Mesendoderm (in vitro differentiated cells): ENCODE data around the gene CYP27C1.

Experiments
- DNase-seq: peaks from one replicate; pipeline ENCODE4 v3.0.0; 2013
- H2AK5ac ChIP-seq: 2 replicates; pipeline ENCODE4 v1.6.1; 2013; ENCODE audit warnings: low read length, inconsistent platforms
- H2BK120ac ChIP-seq: 2 replicates; pipeline ENCODE4 v1.6.1; 2013; ENCODE audit warnings: low read depth, mild to moderate bottlenecking, low read length, moderate library complexity, mixed read lengths
- H2BK15ac ChIP-seq: replicated peaks from 2 replicates; pipeline ENCODE4 v1.6.1; 2013; ENCODE audit warnings: low read depth, mild to moderate bottlenecking, moderate library complexity
- H2BK5ac ChIP-seq: 2 replicates; pipeline ENCODE4 v1.6.1; 2013; ENCODE audit warnings: low read length, inconsistent platforms
- H3K18ac ChIP-seq: 2 replicates; pipeline ENCODE4 v1.6.1; 2013; ENCODE audit warnings: mild to moderate bottlenecking, low read length, mixed read lengths
- H3K23ac ChIP-seq: one replicate; pipeline ENCODE4 v1.6.1; 2013; ENCODE audit warnings: low read length
- H3K27ac ChIP-seq: 2 replicates; pipeline ENCODE4 v1.5.1; 2013; ENCODE audit warnings: low read depth, mild to moderate bottlenecking, inconsistent platforms, low read length, moderate library complexity
- H3K27me3 ChIP-seq: 2 replicates; pipeline ENCODE4 v1.6.1; 2013; ENCODE audit warnings: low read length, control low read depth, mild to moderate bottlenecking, inconsistent platforms; ENCODE audit not compliant: insufficient read depth, poor library complexity
- H3K36me3 ChIP-seq: 2 replicates; pipeline ENCODE4 v1.6.1; 2013; ENCODE audit warnings: low read length, inconsistent platforms; ENCODE audit not compliant: control insufficient read depth, insufficient read depth
- H3K4ac ChIP-seq: one replicate; pipeline ENCODE4 v1.6.1; 2013; ENCODE audit warnings: low read depth, mild to moderate bottlenecking, low read length, moderate library complexity
- H3K4me1 ChIP-seq: 2 replicates; pipeline ENCODE4 v1.6.1; 2013; ENCODE audit warnings: low read depth, low read length, inconsistent platforms; ENCODE audit not compliant: control insufficient read depth
- H3K4me2 ChIP-seq: 2 replicates; pipeline ENCODE4 v1.6.1; 2013; ENCODE audit warnings: low read length
- H3K4me3 ChIP-seq: 2 replicates; pipeline ENCODE4 v1.5.1; 2013; ENCODE audit warnings: mild to moderate bottlenecking, low read length
- H3K56ac ChIP-seq: one replicate; pipeline ENCODE4 v1.6.1; 2013; ENCODE audit warnings: low read length
- H3K79me1 ChIP-seq: 2 replicates; pipeline ENCODE4 v1.6.1; 2013; ENCODE audit warnings: low read length, inconsistent platforms
- H3K79me2 ChIP-seq: 2 replicates; pipeline ENCODE4 v1.6.1; 2013; ENCODE audit warnings: mild to moderate bottlenecking, low read length; ENCODE audit not compliant: control insufficient read depth, insufficient read depth
- H3K9ac ChIP-seq: 2 replicates; pipeline ENCODE4 v1.6.1; 2013; ENCODE audit warnings: low read length, inconsistent platforms
- H4K5ac ChIP-seq: one replicate; pipeline ENCODE4 v1.6.1; 2013; ENCODE audit warnings: low read length
- H4K8ac ChIP-seq: one replicate; pipeline ENCODE4 v1.6.1; 2013; ENCODE audit warnings: low read depth, mild to moderate bottlenecking, control low read depth, low read length, moderate library complexity
- WGBS: extraction: QIAGEN DNeasy Blood & Tissue Kit; methylation state at CpG from one replicate; pipeline ENCODE4 v1.1.7; 2013; ENCODE audit warnings: low lambda C conversion rate, missing lambda C conversion rate; ENCODE audit not compliant: insufficient coverage; ENCODE audit errors: extremely low coverage; 5-methylcytosine and 5-hydroxymethylcytosine counted together

Gene CYP27C1

DNA sequence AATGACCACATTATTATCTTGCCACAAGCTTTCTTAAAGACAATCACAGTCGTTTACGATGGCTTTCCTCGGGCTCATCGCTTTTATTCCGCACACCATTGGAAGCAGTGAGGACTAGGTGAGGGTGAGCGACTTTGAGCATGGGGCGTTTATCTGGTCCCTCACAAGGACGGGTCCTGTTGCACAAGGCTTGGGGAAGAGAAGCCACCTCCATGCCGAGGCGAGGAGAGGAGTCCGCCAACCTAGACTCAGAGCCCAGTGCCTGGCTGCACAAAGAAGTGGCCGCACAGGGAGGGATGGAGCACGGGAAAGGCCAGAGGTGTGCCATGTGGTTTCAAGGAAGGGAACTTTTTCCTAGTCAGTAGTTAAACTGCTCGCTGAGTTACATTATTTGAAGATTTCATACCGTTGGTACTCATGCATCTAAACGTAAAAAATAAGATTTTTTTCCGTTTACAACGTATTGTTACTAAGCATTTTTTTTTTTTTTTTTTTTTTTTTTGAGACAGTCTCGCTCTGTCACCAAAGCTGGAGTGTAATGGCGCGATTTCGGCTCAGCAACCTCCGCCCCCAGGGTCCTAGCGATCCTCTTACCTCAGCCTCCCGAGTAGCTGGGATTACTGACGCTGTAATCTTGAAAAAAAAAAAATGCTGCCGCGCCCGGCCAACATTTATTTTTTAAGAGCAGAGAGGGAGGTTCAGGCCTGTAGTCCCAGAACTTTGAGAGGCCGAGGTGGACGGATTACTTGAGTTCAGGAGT is 849 bp upstream of the CYP27C1 start:
- Histone ChIP-seq H3K4me3 (peak overlapping the region; percentile 58), H2BK15ac (no peak overlapping the region), H3K36me3 (no peaks in the 10 kb centered on the region), H4K8ac (no peak overlapping the region), H4K5ac (no peak overlapping the region), H2BK5ac (peak overlapping the region; percentile 86), H3K79me1 (no peaks in the 10 kb centered on the region), H2BK120ac (no peak overlapping the region), H3K27ac (no peak overlapping the region), H3K9ac (peak overlapping the region; percentile 93), H3K56ac (peak overlapping the region; percentile 98), H3K23ac (no peak overlapping the region), H3K18ac (no peak overlapping the region), H3K4ac (no peak overlapping the region), H3K4me1 (no peaks in the 10 kb centered on the region), H3K79me2 (no peaks in the 10 kb centered on the region), H3K27me3 (no peaks in the 10 kb centered on the region), H3K4me2 (peak overlapping the region; percentile 98), H2AK5ac (no peak overlapping the region)
- WGBS: no CpG with 5 or more reads among the region's 31 CpGs
- DNase-seq: peak; percentile 86

DNA sequence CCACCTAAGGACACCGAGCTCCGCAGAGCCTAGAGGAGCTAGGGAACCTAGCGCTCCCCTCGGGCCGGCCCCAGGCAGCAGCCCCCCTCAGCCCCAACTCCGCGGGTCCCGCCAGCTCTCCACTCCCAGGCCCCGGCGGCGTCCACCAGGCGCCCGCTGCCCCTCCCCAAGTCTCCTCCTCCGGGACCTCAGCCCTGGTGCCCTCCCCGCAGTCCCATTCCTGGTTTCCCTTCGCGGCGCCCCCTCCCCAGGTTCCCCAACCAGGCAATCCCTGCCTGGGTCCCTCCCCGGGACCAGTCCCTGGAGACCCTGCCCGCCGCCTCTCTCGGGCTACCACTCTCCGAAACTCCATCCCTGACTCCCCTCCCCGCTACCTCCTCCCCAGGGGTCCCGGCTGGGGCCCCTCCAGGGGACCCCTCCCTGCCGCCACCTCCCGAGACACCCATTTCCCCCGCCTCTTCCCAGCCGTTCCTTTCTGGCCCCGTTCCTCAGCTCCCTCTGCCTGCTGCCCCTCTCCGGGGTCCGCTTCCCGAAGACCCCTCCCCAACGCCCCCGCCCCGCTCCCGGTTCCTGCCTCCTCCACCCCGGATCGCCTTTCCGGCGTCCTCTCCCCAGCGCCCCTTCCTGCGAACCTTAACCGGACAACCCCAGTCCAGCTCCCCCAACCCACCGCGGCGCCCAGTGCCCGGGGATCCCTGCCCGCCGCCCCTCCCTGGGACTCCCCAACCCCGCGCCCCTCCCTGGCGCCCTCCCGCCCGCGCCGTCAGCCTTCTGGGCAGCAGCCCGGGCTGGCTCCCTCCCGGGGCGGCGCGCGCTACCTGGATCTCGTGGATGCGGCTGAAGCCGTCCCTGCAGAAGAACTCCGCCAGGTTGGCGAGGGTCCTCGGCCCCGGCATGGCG is 678 bp downstream of the CYP27C1 start:
- DNase-seq: peak; percentile 60
- peak overlapping the region; percentile 66 for H3K27ac ChIP-seq
- H3K56ac ChIP-seq: peak overlapping the region; percentile 98
- H2BK120ac ChIP-seq: peak overlapping the region; percentile 88
- no peak overlapping the region for H4K5ac ChIP-seq
- peak overlapping the region; percentile 81 for H3K4me3 ChIP-seq
- H3K36me3 ChIP-seq: no peaks in the 10 kb centered on the region
- no peaks in the 10 kb centered on the region for H3K79me1 ChIP-seq
- H3K23ac ChIP-seq: peak overlapping the region; percentile 80
- H2BK5ac ChIP-seq: no peak overlapping the region
- no peaks in the 10 kb centered on the region for H3K4me1 ChIP-seq
- peak overlapping the region; percentile 90 for H3K4ac ChIP-seq
- no peak overlapping the region for H2BK15ac ChIP-seq
- no CpG with 5 or more reads among the region's 71 CpGs for WGBS
- H3K9ac ChIP-seq: peak overlapping the region; percentile 93
- H3K4me2 ChIP-seq: peak overlapping the region; percentile 88
- peak overlapping the region; percentile 84 for H4K8ac ChIP-seq
- H2AK5ac ChIP-seq: no peak overlapping the region
- peak overlapping the region; percentile 100 for H3K18ac ChIP-seq
- no peaks in the 10 kb centered on the region for H3K79me2 ChIP-seq
- H3K27me3 ChIP-seq: no peaks in the 10 kb centered on the region

DNA sequence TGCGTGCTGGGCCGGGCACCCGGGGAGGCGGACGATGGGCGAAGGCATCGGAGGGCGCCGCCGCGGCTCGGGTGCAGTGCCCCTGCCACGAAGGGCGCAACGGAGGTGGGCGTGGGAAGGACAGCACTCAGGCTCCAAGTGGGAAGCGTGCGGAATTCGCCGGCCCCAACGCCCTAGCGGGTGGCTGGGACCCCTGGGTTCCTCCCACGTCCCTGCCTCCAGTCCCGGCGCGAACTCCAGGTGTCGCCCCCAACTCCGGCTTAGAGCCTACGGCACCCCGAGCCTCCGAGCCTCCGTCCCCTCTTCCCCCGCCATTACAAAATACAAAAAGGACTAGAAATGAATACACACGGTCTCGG is 1.3 kb downstream of the CYP27C1 start:
- H3K79me2 ChIP-seq: no peaks in the 10 kb centered on the region
- H3K56ac ChIP-seq: peak overlapping the region; percentile 98
- DNase-seq: no peak
- H3K18ac ChIP-seq: peak overlapping the region; percentile 100
- no peak overlapping the region for H4K8ac ChIP-seq
- H3K79me1 ChIP-seq: no peaks in the 10 kb centered on the region
- H3K4me2 ChIP-seq: peak overlapping the region; percentile 88
- H3K4me1 ChIP-seq: no peaks in the 10 kb centered on the region
- WGBS: no CpG with 5 or more reads among the region's 35 CpGs
- H2BK15ac ChIP-seq: no peak overlapping the region
- peak overlapping the region; percentile 90 for H3K4ac ChIP-seq
- no peaks in the 10 kb centered on the region for H3K36me3 ChIP-seq
- peak overlapping the region; percentile 93 for H3K9ac ChIP-seq
- H2BK120ac ChIP-seq: no peak overlapping the region
- no peak overlapping the region for H3K27ac ChIP-seq
- H3K23ac ChIP-seq: peak overlapping the region; percentile 94
- H3K27me3 ChIP-seq: no peaks in the 10 kb centered on the region
- H4K5ac ChIP-seq: no peak overlapping the region
- H3K4me3 ChIP-seq: peak overlapping the region; percentile 81
- H2BK5ac ChIP-seq: no peak overlapping the region
- no peak overlapping the region for H2AK5ac ChIP-seq

DNA sequence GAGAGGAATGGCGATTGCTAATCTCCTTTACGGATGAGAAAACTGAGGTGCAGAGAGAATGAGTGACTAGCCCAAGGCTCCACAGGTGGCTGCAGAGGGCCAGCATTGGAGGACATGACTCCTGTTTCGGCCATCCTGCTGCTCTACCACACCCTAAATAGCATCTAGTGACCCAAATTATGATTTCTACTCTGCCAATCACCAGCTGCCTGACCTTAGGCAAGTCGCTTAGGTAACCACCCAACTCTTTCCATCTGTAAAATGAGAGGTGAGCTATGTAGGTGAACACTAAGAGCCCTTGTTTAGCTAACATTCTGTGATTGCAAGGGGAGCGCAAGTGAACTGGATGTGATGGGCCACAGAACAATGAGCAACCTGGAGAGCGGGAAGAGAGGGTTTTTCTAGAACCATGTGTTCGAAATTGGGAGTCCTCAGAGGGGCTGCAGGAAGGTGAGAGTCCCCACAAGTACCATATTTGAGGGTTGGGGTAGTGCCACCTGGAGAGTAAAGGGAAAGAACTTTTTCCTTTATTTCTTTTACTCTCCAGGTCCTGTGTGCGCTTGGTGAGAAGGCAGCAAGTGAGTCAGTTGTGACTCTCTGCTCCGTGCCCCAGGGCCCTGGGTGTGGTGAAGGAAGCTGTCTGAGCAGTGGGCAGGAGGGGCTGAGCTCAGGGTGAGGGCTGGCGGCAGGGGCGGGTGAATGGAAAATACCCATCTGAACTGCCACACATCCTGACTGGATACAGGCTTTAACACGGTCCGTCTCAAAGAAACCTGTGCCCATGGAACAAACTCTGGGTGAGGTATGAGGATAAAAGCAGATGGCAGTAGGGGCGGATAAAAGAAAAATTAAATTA is 2.4 kb downstream of the CYP27C1 start:
- peak overlapping the region; percentile 35 for H3K56ac ChIP-seq
- no peaks in the 10 kb centered on the region for H3K36me3 ChIP-seq
- no peak overlapping the region for H2BK120ac ChIP-seq
- H4K8ac ChIP-seq: no peak overlapping the region
- no CpG with 5 or more reads among the region's 14 CpGs for WGBS
- peak; percentile 80 for DNase-seq
- no peak overlapping the region for H3K4me2 ChIP-seq
- no peak overlapping the region for H3K4ac ChIP-seq
- H3K4me3 ChIP-seq: no peak overlapping the region
- no peak overlapping the region for H2AK5ac ChIP-seq
- H3K4me1 ChIP-seq: no peaks in the 10 kb centered on the region
- no peak overlapping the region for H3K18ac ChIP-seq
- H4K5ac ChIP-seq: no peak overlapping the region
- no peak overlapping the region for H2BK5ac ChIP-seq
- no peak overlapping the region for H3K27ac ChIP-seq
- H3K27me3 ChIP-seq: no peaks in the 10 kb centered on the region
- H3K79me1 ChIP-seq: no peaks in the 10 kb centered on the region
- H2BK15ac ChIP-seq: no peak overlapping the region
- no peak overlapping the region for H3K23ac ChIP-seq
- H3K9ac ChIP-seq: no peak overlapping the region
- H3K79me2 ChIP-seq: no peaks in the 10 kb centered on the region

DNA sequence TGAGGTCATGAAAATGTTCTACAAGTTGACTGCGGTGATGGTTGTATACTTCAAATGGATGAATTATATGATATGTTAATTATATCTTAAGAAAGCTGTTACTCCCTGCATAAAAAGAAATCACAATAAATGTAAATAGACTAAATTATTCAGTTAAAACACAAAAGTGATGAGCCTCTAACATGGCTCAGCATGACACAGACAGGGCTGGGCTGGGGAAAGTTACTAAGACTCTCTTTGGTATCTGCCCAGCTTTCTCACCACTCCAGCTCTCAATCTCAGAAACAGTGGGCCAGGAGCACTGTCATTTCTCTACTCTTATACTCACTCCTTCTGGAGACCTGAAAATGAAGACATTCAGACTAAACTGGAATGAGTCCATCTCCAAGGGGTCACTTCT is 3.5 kb downstream of the CYP27C1 start:
- no peak overlapping the region for H3K56ac ChIP-seq
- H3K27ac ChIP-seq: no peak overlapping the region
- no CpG with 5 or more reads among the region's 1 CpG for WGBS
- H3K4me3 ChIP-seq: no peak overlapping the region
- H3K79me2 ChIP-seq: no peaks in the 10 kb centered on the region
- H4K8ac ChIP-seq: no peak overlapping the region
- H4K5ac ChIP-seq: no peak overlapping the region
- H3K4me2 ChIP-seq: no peak overlapping the region
- H3K18ac ChIP-seq: no peak overlapping the region
- no peak overlapping the region for H3K4ac ChIP-seq
- H3K9ac ChIP-seq: no peak overlapping the region
- no peak overlapping the region for H2AK5ac ChIP-seq
- H3K27me3 ChIP-seq: no peaks in the 10 kb centered on the region
- H3K79me1 ChIP-seq: no peaks in the 10 kb centered on the region
- H3K23ac ChIP-seq: no peak overlapping the region
- no peaks in the 10 kb centered on the region for H3K36me3 ChIP-seq
- no peak for DNase-seq
- no peak overlapping the region for H2BK5ac ChIP-seq
- no peak overlapping the region for H2BK15ac ChIP-seq
- no peaks in the 10 kb centered on the region for H3K4me1 ChIP-seq
- no peak overlapping the region for H2BK120ac ChIP-seq
